IPS-20b (cell line): Measurements from ENCODE around the gene ANAPC10.
"Not testable (repeated sequence)": the region's sequence is repeated elsewhere in the genome, so short reads cannot be mapped to it uniquely, and the experiment has no call there.

Experiments used
- H3K27ac ChIP-seq: one replicate; pipeline ENCODE4 v1.5.1; 2013; ENCODE audit warnings: low read length
- H3K27me3 ChIP-seq: 2 replicates; pipeline ENCODE4 v1.6.1; 2013; ENCODE audit warnings: mild to moderate bottlenecking, low read length, inconsistent platforms; ENCODE audit not compliant: insufficient read depth
- H3K36me3 ChIP-seq: 2 replicates; pipeline ENCODE4 v1.6.1; 2013; ENCODE audit warnings: low read depth, mild to moderate bottlenecking, inconsistent platforms, low read length, moderate library complexity; ENCODE audit not compliant: insufficient read depth
- H3K4me1 ChIP-seq: 2 replicates; pipeline ENCODE4 v1.6.1; 2013; ENCODE audit warnings: mild to moderate bottlenecking, control low read depth, inconsistent platforms, low read length, moderate library complexity; ENCODE audit not compliant: insufficient read depth
- H3K4me3 ChIP-seq: 2 replicates; pipeline ENCODE4 v1.5.1; 2013; ENCODE audit warnings: mild to moderate bottlenecking, low read length, inconsistent platforms
- H3K9ac ChIP-seq: 2 replicates; pipeline ENCODE4 v1.6.1; 2013; ENCODE audit warnings: low read depth, mild to moderate bottlenecking, inconsistent platforms, low read length, moderate library complexity
- H3K9me3 ChIP-seq: 2 replicates; pipeline ENCODE4 v1.6.1; 2013; ENCODE audit warnings: mild to moderate bottlenecking, low read depth, low read length, inconsistent platforms; ENCODE audit not compliant: insufficient read depth

Gene ANAPC10

DNA sequence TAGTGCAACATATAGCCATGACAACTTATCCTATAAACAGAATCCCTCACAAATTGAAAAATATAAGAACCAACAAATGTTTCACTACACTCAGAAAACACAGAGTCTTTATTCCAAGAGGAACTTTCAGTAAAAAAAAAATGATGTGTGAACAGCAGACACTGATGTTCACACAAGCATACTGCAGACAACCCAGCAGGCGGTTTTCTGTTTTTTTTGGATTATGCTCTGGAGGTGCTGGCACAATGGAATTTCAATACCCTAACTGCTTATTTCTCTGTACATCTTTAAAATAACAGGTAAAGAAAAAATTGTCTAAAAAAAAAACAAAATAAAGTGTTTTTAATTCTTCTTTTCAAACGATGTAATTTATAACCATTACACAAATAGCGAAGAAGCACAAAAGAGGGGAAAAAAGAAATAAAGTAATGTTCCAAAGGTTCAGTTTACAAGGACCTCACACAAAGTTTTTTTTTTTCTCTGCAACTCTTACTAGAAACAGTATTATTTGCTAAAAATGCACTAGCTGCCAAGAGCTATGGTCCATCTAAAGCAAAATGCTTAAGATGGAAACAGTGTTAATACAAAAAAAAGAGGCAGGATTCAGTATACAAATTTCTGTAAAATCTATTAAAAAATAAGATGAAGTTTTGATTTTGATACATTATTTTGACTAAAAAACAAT, 55.3 kb downstream of the ANAPC10 start:
- Histone ChIP-seq H3K36me3 (no peaks in the 10 kb centered on the region), H3K4me1 (no peaks in the 10 kb centered on the region), H3K27me3 (no peaks in the 10 kb centered on the region), H3K27ac (no peak overlapping the region), H3K9ac (no peak overlapping the region), H3K4me3 (no peak overlapping the region), H3K9me3 (no peaks in the 10 kb centered on the region)

DNA sequence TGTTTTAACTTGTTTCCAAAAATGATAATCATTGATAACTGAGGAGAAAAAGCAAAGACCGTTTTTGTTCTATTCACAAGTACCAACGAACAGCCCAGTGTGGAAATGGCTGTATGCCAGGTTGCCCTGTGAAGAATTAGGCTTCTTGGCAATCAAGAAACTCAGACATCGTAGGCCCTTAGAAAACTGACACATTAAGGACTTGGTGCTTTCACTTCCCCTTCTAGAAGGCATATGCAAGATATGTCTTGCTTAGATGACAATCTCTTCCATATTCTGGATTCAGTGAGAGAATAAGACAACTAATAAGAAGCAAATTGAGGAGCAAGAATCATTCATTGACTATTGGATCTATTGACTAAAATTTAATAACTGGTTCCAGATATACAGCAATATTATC, 56.6 kb downstream of the ANAPC10 start:
- Histone ChIP-seq H3K9me3 (no peaks in the 10 kb centered on the region), H3K27me3 (no peaks in the 10 kb centered on the region), H3K4me1 (no peaks in the 10 kb centered on the region), H3K9ac (no peak overlapping the region), H3K36me3 (no peaks in the 10 kb centered on the region), H3K4me3 (no peak overlapping the region), H3K27ac (no peak overlapping the region)

DNA sequence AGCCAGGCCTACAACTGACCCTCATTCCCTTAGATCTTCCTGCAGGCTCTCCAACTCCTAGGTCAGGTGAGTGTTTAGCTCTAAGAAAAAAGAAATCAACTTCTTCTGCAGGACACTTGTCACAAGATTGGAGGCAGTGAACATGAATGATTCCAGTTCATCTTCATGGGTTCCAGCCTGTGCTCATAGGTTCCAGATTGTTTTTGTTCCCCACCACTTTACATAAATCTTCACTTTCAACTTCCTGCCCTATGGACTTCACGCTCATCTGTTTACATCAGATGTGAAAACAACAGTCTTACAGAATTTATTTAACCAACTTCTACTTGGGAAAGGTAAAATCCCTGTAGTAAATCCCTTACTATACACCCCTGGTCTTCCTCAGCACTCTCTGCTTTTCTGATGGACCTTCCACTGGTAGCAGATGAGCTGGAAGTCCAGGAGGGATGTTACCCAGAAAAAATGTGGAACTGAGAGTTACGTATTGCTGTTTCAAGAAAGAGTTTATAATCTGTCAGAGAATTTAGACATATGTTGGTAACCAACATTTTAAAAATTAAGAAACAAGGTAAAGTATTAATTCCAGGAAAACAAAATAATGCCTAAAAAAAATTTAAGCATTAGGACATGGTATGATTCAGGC, 62.4 kb downstream of the ANAPC10 start:
- H3K4me1 ChIP-seq, result no peaks in the 10 kb centered on the region
- no peaks in the 10 kb centered on the region for H3K27me3 ChIP-seq
- no peak overlapping the region for H3K9ac ChIP-seq
- no peak overlapping the region for H3K4me3 ChIP-seq
- H3K27ac ChIP-seq, result no peak overlapping the region
- H3K9me3 ChIP-seq, result no peaks in the 10 kb centered on the region
- peaks cover 11% of the 10 kb centered on the region for H3K36me3 ChIP-seq

DNA sequence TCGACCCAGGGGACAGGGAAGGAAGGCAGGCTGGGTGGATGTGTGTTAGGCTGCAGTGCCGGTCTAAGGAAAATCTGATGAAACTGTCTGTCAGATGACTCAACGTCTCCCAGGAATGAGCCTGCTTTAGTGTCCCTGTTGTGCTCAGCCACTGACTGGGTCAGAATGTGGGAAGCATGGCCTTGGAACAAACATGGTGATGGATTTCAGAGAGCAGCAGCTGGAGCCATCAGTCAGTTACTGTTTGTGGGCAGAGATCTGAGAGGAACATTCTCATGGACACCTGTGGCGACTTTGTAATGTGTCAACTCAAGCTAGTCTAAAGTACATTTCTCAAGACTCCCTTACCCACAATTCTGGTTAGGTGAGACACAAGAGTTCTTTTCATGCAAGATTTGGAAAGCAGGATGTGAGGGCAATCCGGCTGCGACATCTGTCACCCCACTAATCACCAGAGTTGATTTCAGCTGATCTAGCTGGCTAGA, 63.2 kb downstream of the ANAPC10 start:
- H3K4me3 ChIP-seq, result no peak overlapping the region
- no peak overlapping the region for H3K27ac ChIP-seq
- H3K9ac ChIP-seq, result no peak overlapping the region
- H3K36me3 ChIP-seq, result peaks cover 11% of the 10 kb centered on the region
- no peaks in the 10 kb centered on the region for H3K27me3 ChIP-seq
- H3K4me1 ChIP-seq, result no peaks in the 10 kb centered on the region
- H3K9me3 ChIP-seq, result no peaks in the 10 kb centered on the region

GRCh38 chr4:145019346-145019745, 78.7 kb downstream of the ANAPC10 start:
- H3K36me3 ChIP-seq, result no peaks in the 10 kb centered on the region
- H3K27me3 ChIP-seq, result no peaks in the 10 kb centered on the region
- H3K4me3 ChIP-seq, result no peak overlapping the region
- H3K9ac ChIP-seq, result no peak overlapping the region
- H3K9me3 ChIP-seq, result peaks cover under 1% of the 10 kb centered on the region; the same call in 1 of the 2 replicates
- peaks cover 4% of the 10 kb centered on the region; the same call in 1 of the 2 replicates for H3K4me1 ChIP-seq
- H3K27ac ChIP-seq, result no peak overlapping the region

- no peak overlapping the region for H3K9ac ChIP-seq
Measured at GRCh38 chr4:145014365-145014764, 83.6 kb downstream of the ANAPC10 start.

DNA sequence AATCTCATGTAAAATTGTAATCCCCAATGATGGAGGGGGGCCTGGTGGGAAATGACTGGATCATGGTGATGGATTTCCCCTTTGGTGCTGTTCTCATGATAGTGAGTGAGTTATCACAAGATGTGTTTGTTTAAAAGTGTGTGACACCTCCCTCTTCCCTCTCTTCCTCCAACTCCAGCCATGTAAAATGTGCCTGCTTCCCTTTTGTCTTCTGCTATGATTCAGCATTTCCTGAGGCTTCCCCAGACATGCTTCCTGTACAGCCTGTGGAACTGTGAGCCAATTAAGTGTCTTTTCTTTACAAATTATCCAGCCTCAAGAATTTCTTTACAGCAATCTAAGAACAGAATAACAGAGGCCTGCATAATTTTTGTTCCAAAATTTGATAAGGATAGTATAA, 85.2 kb downstream of the ANAPC10 start:
- no peaks in the 10 kb centered on the region for H3K36me3 ChIP-seq
- no peak overlapping the region for H3K9ac ChIP-seq
- H3K27ac ChIP-seq, result no peak overlapping the region
- H3K27me3 ChIP-seq, result no peaks in the 10 kb centered on the region
- no peak overlapping the region for H3K4me3 ChIP-seq
- peaks cover 4% of the 10 kb centered on the region; the same call in 1 of the 2 replicates for H3K4me1 ChIP-seq
- H3K9me3 ChIP-seq, result no peaks in the 10 kb centered on the region

More at GRCh38 chr4:145014365-145014764, 83.6 kb downstream of the ANAPC10 start:
- no peaks in the 10 kb centered on the region for H3K9me3 ChIP-seq
- H3K27ac ChIP-seq, result no peak overlapping the region
- no peaks in the 10 kb centered on the region for H3K36me3 ChIP-seq
- H3K4me3 ChIP-seq, result no peak overlapping the region
- H3K4me1 ChIP-seq, result peaks cover 4% of the 10 kb centered on the region; the same call in 1 of the 2 replicates
- no peaks in the 10 kb centered on the region for H3K27me3 ChIP-seq

DNA sequence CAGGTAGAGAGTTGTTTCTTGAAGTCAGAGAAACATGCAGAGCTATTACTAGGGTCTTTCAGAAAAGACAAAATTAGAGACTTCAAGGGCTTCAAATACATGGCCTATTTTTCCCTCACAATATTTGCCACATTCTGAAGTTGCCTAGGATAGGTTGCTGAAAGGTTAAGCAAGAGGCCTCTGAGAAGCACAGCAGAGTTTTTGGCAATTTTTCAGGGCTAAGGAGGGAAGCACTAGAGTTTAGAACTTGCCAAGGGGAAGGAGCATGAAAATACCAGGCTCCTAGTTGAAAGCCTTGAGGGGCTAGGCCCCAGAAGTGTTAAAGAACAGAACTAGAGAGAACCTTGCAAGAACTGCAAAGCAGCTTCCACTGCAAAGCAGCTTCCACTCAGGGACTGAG, 86.4 kb downstream of the ANAPC10 start:
- no peak overlapping the region for H3K27ac ChIP-seq
- no peak overlapping the region for H3K4me3 ChIP-seq
- H3K4me1 ChIP-seq, result peaks cover 4% of the 10 kb centered on the region; the same call in 1 of the 2 replicates
- no peaks in the 10 kb centered on the region for H3K36me3 ChIP-seq
- H3K9me3 ChIP-seq, result no peaks in the 10 kb centered on the region
- H3K9ac ChIP-seq, result no peak overlapping the region
- no peaks in the 10 kb centered on the region for H3K27me3 ChIP-seq

- not testable (repeated sequence) for H3K9me3 ChIP-seq, H3K9ac ChIP-seq, H3K27ac ChIP-seq, H3K4me1 ChIP-seq, H3K27me3 ChIP-seq, H3K4me3 ChIP-seq, H3K36me3 ChIP-seq
Measured at GRCh38 chr4:145010315-145010714, 87.7 kb downstream of the ANAPC10 start.

DNA sequence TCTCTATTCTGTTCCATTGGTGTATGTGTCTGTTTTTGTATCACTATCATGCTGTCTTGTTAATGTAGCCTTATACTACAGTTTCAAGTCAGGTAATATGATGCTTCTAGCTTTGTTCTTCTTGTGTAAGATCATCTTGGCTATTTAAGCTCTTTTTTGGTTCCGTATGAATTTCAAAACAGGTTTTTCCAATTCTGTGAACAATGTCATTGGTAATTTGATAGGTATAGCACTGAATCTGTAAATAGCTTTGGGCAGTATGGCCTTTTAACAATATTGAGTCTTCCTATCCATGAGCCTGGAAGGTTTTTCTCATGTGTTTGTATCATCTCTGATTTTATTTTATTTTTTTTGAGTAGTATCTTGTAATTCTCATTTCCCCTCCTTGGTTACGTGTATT, 94.3 kb downstream of the ANAPC10 start:
- Histone ChIP-seq H3K27ac (no peak overlapping the region), H3K4me3 (no peak overlapping the region), H3K9ac (no peak overlapping the region), H3K9me3 (no peaks in the 10 kb centered on the region), H3K27me3 (no peaks in the 10 kb centered on the region), H3K36me3 (no peaks in the 10 kb centered on the region), H3K4me1 (peaks cover 7% of the 10 kb centered on the region; the same call in 1 of the 2 replicates)

DNA sequence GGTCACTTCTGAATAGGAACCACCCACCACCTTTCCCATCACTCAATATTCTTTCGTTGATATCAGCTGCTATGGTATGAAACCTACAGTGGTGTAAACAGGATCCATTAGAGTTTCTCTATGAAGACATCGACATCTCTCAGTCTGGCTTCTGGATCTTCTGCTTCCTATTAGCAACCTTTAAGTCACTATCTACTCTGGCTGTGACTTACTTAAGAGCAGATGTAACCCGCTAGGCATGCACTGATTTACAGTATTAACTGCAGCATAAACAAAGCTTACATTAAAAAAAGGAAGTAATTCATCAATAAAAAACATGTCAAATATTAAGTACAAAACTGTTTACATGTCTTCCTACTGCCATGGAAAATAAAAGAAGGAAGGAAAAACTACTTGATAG, 96.4 kb downstream of the ANAPC10 start:
- Histone ChIP-seq H3K9ac (no peak overlapping the region), H3K4me1 (peaks cover 7% of the 10 kb centered on the region; the same call in 1 of the 2 replicates), H3K4me3 (no peak overlapping the region), H3K27ac (no peak overlapping the region), H3K9me3 (no peaks in the 10 kb centered on the region), H3K36me3 (no peaks in the 10 kb centered on the region), H3K27me3 (no peaks in the 10 kb centered on the region)

GRCh38 chr4:145000656-145001055, 97.3 kb downstream of the ANAPC10 start:
- not testable (repeated sequence) for H3K4me1 ChIP-seq, H3K27me3 ChIP-seq, H3K36me3 ChIP-seq, H3K9ac ChIP-seq, H3K27ac ChIP-seq, H3K4me3 ChIP-seq, H3K9me3 ChIP-seq
